Limb (tissue), 2 donors: Measurements from ENCODE around the gene RALGDS.

ENCODE experiments used
- DNase-seq, 2 donors: peaks; one replicate each; pipeline ENCODE4 v3.0.0-alpha.2; 2016; ENCODE audit errors: extremely low spot score in 2 of 2

The RALGDS gene

DNA sequence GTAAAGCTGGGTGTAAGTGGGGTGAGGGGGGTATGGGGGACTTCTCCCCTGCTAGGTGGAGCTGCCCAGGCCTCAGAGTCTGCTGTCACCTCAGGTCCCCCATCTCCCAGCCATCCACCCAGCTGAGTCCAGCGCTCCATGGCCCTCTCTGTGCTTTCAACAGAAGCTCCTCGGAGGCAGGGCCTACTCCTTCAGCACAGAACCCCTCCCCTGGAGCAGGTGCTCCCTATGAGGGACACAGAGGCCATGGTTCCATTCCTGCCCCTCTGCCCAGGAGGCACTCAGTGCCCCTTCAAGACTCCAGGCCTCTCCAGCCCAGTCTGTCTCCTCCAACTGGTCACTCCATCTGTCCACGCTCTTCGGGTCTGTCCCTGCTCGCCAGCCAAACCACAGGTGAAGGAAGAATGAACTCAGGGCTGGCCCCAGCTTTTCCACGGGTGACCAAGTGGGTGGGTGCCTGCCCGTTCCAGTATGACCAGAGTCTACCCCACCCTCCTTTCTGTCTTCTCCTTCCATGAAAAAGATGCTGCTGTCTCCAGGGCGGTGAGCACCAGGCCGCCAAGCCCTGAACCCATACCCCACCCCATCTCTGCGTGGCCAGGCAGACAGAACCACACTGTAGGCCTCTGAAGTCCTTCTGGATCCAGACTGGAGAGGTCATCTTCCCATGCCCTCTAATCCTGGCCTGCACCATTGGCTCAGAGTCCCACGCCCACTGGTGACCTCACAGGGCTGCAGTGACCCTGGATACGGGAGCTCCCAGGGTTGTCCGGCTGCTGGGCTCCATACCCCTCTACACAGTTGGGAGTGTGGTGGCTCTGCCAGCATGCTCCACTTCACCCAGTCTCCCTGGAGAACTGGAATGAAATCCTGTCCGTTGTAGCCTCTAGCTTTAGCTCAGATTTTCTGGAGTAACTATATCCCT is 30.8 kb upstream of the RALGDS start:
- DNase-seq: no peak

DNA sequence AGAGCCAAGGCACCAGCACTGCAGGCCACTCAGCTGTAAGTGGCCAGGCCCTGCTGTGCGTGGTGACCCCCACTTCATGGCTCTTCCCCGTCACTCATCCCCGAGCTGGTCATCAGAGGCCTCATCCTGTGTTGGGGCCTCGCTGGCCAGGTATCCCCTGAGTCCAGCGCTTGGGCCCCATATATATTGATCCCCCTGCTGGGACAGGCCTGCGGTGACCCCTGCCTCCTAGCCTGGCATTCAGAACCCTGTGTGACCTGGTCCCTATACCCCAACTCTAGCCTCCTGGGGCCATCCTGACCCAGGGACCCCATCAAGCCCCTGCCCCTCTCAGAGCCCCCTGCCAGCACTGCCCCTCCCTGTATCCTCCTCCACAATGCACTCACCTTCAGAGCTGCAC is 30.0 kb upstream of the RALGDS start:
- no peak for DNase-seq

DNA sequence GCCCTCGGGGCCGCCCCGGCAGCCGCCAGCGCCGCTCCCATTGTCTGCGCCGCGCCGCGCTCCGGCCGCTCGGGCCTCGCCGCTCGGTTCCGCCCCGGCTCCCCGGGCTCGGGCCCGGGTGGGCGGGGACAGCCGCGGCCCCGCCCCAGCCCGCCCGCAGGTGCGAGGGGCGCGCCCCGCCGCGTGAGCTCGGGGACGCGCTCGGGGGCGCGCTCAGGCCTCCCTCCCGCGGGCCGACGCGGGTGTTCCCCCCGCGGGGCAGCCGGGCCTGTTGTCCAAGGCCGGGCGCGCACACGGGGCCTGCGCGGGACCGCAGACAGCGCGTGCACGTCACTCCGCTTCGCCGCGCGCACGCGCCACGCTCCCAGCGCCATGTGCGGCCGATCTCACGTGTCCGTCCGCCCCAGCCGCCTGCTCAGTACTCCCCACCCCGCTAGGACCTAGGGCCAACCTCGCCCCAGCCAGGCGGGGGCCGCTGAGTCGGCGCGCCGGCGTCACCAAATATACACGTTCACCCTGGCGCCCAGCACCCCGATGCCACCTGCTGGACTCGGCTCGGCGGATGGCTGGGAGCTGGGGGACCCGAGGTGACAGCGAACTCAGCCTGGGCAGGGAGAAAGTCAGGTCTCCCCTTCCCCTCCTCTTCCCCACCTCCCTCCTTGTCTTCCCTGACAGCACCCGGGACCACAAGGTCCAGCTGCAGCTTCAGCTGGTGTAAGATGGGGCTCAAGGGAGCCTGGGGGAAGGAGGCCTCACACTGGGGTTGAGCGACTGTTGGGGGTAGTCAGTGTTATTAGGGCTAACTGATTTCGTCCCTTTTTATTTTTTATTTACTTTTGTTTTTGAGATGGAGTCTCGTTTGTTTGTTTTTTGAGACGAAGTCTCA is 28.3 kb upstream of the RALGDS start:
- peak; percentile 80 to 90 for DNase-seq

GRCh38 chr9:133148199-133149129 is 27.4 kb upstream of the RALGDS start:
- peak in 1 of 2 donors; percentile 73 for DNase-seq

DNA sequence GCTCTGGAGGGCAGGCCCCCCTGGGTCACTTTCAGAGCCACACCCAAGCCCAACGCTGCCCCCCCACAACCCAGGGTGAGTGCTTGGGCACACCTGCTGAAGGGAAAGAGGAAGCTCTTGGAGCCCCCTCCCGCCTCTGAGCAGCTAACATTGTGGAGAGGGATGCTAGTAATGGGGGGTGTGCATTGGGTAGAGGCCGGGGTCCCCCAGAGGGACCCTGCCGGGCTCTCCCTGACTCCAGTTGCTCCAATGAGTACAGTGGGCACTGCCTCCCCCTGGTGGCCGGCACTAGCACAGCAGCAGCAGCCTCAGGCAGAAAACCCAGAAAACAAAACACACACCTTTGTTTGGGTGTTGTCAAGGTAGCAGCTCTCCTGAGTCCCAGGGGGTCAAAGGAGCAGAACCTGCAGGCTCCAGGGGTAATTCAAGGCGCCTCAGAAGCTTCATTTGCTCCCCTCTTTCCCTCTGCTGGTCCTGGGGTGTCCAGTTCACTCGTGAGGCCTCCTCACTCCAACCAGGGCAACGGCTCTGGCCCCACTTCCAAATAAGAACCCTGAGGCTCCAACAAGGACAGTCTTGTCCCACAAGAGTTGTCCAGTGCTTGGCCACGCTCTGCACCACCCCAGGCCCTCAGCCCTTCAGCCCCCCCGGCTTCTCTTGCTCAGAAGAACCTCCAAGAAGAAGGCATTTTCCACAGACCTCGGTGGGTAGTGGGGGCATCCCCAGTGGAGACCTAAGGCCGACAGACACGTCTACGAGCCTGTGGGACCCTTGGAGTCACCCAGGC is 26.6 kb upstream of the RALGDS start:
- DNase-seq: peak; percentile 65 to 88

GRCh38 chr9:133146746-133147411 is 25.8 kb upstream of the RALGDS start:
- DNase-seq: no peak

- no peak for DNase-seq
Measured at GRCh38 chr9:133144904-133145851, 24.1 kb upstream of the RALGDS start.

- peak; percentile 69 to 87 for DNase-seq
Measured at GRCh38 chr9:133144142-133144903, 23.3 kb upstream of the RALGDS start.

DNA sequence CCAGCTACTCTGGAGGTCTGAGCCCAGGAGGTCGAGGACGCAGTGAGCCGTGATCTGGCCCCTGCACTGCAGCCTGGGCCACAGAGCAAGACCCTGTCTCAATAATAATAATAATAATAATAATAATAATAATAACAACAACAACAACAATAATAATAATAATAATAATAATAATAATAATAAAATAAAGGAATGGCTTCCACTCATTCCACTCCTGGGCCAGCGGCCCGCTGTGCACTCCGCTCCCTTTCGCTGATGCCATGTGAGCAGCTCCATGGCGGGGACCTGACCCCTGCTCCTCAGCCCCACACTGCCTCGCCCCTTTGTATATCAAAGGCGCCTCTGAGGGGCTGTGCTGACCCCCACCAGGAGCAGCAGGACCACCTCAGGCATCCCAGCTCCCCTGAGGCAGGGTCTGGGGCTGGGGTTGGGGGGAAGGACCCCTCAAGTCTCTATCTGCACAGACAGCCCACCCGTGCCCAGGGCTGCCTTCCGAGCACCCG is 22.6 kb upstream of the RALGDS start:
- DNase-seq: no peak

DNA sequence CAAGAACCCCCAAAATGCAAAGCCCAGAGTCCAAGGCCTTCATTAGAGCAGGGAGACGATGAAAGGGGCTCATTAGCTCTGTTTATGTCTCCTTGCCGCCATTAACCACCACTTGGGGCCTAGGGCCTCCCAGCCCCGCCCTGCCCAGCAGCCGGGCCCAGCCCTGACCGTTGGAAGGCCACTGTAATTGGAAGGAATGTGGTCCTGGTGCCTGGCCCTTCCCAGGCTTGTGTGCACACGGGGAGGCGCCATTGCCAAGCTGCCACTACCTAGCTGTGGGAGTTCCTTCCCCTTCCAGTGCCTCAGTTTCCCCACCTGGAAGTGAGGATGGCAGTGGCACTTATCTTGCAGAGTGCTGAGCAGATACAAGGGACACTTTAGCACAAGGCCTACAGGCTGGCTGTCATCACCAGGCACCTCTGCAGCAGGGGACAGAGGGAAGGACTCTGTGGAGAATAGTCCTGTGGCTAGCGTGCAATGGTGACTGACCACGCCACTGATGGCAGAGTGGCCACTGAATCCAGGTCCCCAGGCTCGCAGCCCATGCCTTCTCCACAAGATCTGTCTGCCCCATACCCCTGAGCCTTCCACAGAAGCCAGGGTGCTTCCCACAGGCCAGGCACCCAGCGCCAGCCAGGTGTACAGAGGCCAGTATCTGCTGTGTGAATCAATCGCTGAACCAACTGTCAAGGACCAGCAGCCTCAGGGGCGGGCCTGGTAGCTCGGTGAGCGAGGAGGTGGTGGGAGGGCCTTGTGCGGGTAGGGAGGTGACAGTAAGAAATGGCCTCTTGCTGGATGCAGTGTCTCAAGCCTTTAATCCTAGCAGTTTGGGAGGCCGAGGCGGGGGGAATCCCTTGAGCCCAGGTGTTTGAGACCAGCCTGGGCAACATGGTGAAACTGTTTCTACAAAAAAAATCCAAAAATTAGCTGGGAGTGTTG is 21.9 kb upstream of the RALGDS start:
- DNase-seq: no peak

DNA sequence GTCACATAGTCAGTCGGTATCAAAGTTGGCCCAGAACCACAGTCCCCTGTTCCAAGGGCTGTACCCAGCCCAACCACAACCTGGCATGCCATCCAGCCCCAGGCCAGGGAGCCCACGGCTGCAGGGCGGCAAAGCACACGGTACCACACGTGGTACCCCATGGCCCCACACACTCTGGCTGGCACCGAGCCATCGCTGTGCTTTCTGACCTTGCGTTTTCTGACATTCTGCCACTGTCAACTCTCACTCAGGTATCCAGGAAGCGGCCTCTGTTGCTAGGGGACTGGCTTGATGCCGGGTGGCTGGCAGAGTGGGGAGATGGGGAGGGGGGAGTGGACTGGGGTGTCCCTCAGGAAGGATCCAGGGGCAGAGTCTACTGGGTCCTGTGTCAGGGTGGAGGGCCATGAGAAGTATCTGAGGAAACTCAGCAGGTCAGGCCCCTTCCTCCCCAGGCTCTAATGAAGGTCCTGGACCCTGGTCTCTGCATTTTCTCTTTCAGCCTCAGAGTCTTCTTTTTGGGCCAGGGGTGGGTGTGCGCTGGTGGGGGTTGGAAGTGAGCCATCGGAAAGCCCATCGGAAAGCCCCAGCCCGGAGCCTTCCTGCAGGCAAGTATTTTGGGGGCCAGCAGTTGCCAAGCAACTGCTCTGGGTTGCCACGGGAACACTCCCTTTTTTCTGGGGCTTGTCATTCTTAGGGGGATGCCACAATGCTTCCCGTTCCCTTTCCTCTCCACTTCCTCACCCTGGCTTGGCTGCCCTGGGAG is 21.0 kb upstream of the RALGDS start:
- no peak for DNase-seq

DNA sequence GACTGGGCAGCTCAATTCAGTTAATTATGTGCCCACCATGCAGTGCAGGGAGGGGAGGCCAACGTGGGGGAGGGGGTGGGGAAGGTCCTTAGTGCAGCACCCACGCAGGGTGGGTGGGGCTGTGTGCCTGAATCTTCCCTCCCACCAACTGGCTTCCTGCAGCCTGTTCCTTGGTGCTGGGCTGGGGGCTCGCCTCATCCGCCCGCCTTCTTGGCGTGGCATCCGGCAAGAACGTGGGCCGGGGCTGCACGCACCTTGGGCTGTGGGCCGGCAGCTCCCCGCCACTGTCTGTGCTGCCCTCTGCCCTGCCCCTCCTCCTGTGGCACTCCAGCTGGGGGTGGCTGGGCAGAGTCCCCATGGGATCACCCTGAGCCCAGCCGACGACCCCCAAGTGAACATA is 19.6 kb upstream of the RALGDS start:
- no peak for DNase-seq

GRCh38 chr9:133140174-133140505 is 19.1 kb upstream of the RALGDS start:
- DNase-seq: no peak

GRCh38 chr9:133139246-133140173 is 18.5 kb upstream of the RALGDS start:
- no peak for DNase-seq
